ENCODE measurements around the gene ADRA2B. TPM values are rescaled to one million over a fixed set of nuclear protein-coding genes. Genes with fewer than 3 reads are reported as not detected.
"Not testable (repeated sequence)": the region's sequence is repeated elsewhere in the genome, so short reads cannot be mapped to it uniquely, and the experiment has no call there.

Gene ADRA2B
- not detected in 2 replicates for total RNA-seq
- polyA plus RNA-seq (2012) = not detected

GRCh38 chr2:96116424-96116878 is at the start of gene ADRA2B:
TSS of gene ADRA2B (minus strand) at chr2:96116571. CDS start at chr2:96116149, 422 bp downstream.
- no peak for DNase-seq (ENCODE audit: low read depth)

GRCh38 chr2:96164459-96165184 is 48.3 kb upstream of the ADRA2B start:
- no peak for DNase-seq (ENCODE audit: low read depth)

GRCh38 chr2:96163768-96164429 is 47.5 kb upstream of the ADRA2B start:
- no peak for DNase-seq (ENCODE audit: low read depth)

- DNase-seq (ENCODE audit: low read depth) = no peak
Measured at GRCh38 chr2:96163415-96163767, 47.0 kb upstream of the ADRA2B start.

- no peak for DNase-seq (ENCODE audit: low read depth)
Measured at GRCh38 chr2:96161898-96162297, 45.5 kb upstream of the ADRA2B start.

GRCh38 chr2:96160366-96160765 is 44.0 kb upstream of the ADRA2B start:
- not testable (repeated sequence) for DNase-seq (ENCODE audit: low read depth)

- DNase-seq (ENCODE audit: low read depth) = no peak
Measured at GRCh38 chr2:96159084-96159830, 42.9 kb upstream of the ADRA2B start.

- DNase-seq (ENCODE audit: low read depth) = no peak
Measured at GRCh38 chr2:96158554-96158940, 42.2 kb upstream of the ADRA2B start.

- no peak for DNase-seq (ENCODE audit: low read depth)
Measured at GRCh38 chr2:96157649-96158553, 41.5 kb upstream of the ADRA2B start.

GRCh38 chr2:96156926-96157648 is 40.7 kb upstream of the ADRA2B start:
- DNase-seq (ENCODE audit: low read depth) = no peak

- no peak for DNase-seq (ENCODE audit: low read depth)
Measured at GRCh38 chr2:96156011-96156820, 39.8 kb upstream of the ADRA2B start.

GRCh38 chr2:96154506-96155380 is 38.4 kb upstream of the ADRA2B start:
- DNase-seq (ENCODE audit: low read depth) = no peak

- DNase-seq (ENCODE audit: low read depth) = no peak
Measured at GRCh38 chr2:96153991-96154431, 37.6 kb upstream of the ADRA2B start.

- DNase-seq (ENCODE audit: low read depth) = no peak
Measured at GRCh38 chr2:96153291-96153713, 36.9 kb upstream of the ADRA2B start.

GRCh38 chr2:96152304-96153161 is 36.2 kb upstream of the ADRA2B start:
- no peak for DNase-seq (ENCODE audit: low read depth)

- no peak for DNase-seq (ENCODE audit: low read depth)
Measured at GRCh38 chr2:96151595-96152303, 35.4 kb upstream of the ADRA2B start.

Measured in myocyte (in vitro differentiated cells).